K562 (cell line): ENCODE results near the gene SLK. TPM values are rescaled to one million over a fixed set of nuclear protein-coding genes. Genes with fewer than 3 reads are reported as not detected.

ENCODE experiments used
- CHCHD3 ChIP-seq: fragments of 250-450 bp; sonication (Bioruptor Pico); IDR thresholded peaks from 2 replicates; pipeline ENCODE4 v2.1.2; 2022; ENCODE audit warnings: mild to moderate bottlenecking
- NFE2L1 ChIP-seq: fragments of 450-650 bp; IDR thresholded peaks from 2 replicates; pipeline ENCODE4 v1.6.1; 2016; ENCODE audit warnings: missing genetic modification characterization, low read depth, mild to moderate bottlenecking, missing compliant biosample characterization, moderate library complexity, borderline replicate concordance
- NFRKB ChIP-seq: fragments of 450-650 bp; IDR thresholded peaks from 2 replicates; pipeline ENCODE4 v1.6.1; 2016; ENCODE audit warnings: low read depth
- RERE ChIP-seq: sonication (generic); formaldehyde crosslinking; IDR thresholded peaks from 2 replicates; pipeline ENCODE4 v1.8.0; 2023; ENCODE audit warnings: missing genetic modification reagents, mild to moderate bottlenecking, borderline replicate concordance
- REST ChIP-seq, 2 experiments: fragments of 450-650 bp; formaldehyde crosslinking in 1 of 2; IDR thresholded peaks; 2 replicates each; pipeline versions ENCODE4 v1.4.0 to v1.6.1; 2014 to 2020; ENCODE audit warnings: mild to moderate bottlenecking in 2 of 2, borderline replicate concordance in 1 of 2, low read depth in 1 of 2
- RFX7 ChIP-seq: fragments of 250-450 bp; sonication (Bioruptor Pico); IDR thresholded peaks from 2 replicates; pipeline ENCODE4 v1.5.1; 2021; ENCODE audit warnings: mild to moderate bottlenecking
- SMARCA4 ChIP-seq: fragments of 450-650 bp; IDR thresholded peaks from 2 replicates; pipeline ENCODE4 v1.6.1; 2016
- SUPT5H ChIP-seq: fragments of 450-650 bp; IDR thresholded peaks from 2 replicates; pipeline ENCODE4 v1.6.1; 2016
- TARDBP ChIP-seq: fragments of 450-650 bp; IDR thresholded peaks from 2 replicates; pipeline ENCODE4 v1.6.1; 2016
- ZBED1 ChIP-seq: IDR thresholded peaks from 2 replicates; pipeline ENCODE4 v1.6.1; 2014
- ZNF280B ChIP-seq: fragments of 250-450 bp; sonication (Bioruptor Pico); IDR thresholded peaks from 2 replicates; pipeline ENCODE4 v1.5.1; 2021; ENCODE audit warnings: mild to moderate bottlenecking
- ZNF384 ChIP-seq: IDR thresholded peaks from 2 replicates; pipeline ENCODE4 v1.6.1; 2012; ENCODE audit warnings: low read depth, low read length, improper control_type of control experiment
- ZNF717 ChIP-seq: fragments of 250-450 bp; sonication (Bioruptor Pico); IDR thresholded peaks from 2 replicates; pipeline ENCODE4 v1.5.0; 2021
- ZNF77 ChIP-seq: fragments of 250-450 bp; sonication (Bioruptor Pico); IDR thresholded peaks from 2 replicates; pipeline ENCODE4 v1.5.0; 2020
- polyA plus RNA-seq, 8 experiments: library from polyadenylated mRNA; depleted of rRNA in 4 of 8; stranded (reverse) in 5 of 8; unstranded in 3 of 8; fragments of >200 nt; fragmentation: Nextera tagmentation in 2 of 8; fragmentation: Illumina TruSeq in 1 of 8; extraction: Ambion mirVana in 2 of 8; extraction: Trizol in 1 of 8; gene quantifications; 2 replicates each; pipeline versions ENCODE4 v1.2.1 to v1.2.3, GENCODE V29; 2011 to 2014; ENCODE audit warnings: inconsistent platforms in 1 of 8, missing spikeins in 1 of 8
- total RNA-seq, 7 experiments: library from RNA; depleted of rRNA in 6 of 7; stranded (reverse); fragments of >200 nt in 6 of 7; fragmentation: Illumina TruSeq in 2 of 7; extraction: Trizol in 2 of 7; gene quantifications; 2 replicates each; pipeline versions ENCODE4 v1.2.1 to v1.2.3, GENCODE V29; 2011 to 2021; ENCODE audit warnings: low replicate concordance in 1 of 7

Gene SLK
- total and polyA plus RNA-seq, 9 of the 15 experiments (the other 6 are each of a cell fraction or from before 2014, with no cell fraction given) = 8.2 to 40.0 (median 23.4) TPM

GRCh38 chr10:103918053-103918846, 48.7 kb upstream of the SLK start, which contains the start of gene STN1 (continued):
- no peak for TF ChIP-seq REST (IDR thresholded peaks at IDR 0.05; ENCODE audit: borderline replicate concordance)
- no peak for TF ChIP-seq REST (CRISPR knock-in tag; IDR thresholded peaks at IDR 0.05; ENCODE audit: low read depth)
- peak; percentile 74 for TF ChIP-seq SUPT5H
- TF ChIP-seq ZBED1 = no peak
- TF ChIP-seq NFRKB = peak; percentile 36; the same call in 1 of the 2 replicates
- TF ChIP-seq ZNF77 (CRISPR knock-in tag) = no peak
- TF ChIP-seq TARDBP = no peak
- no peak for TF ChIP-seq ZNF717 (CRISPR knock-in tag)
- TF ChIP-seq NFE2L1 (tag) = no peak
- TF ChIP-seq ZNF280B = no peak
- no peak for TF ChIP-seq ZNF384
- TF ChIP-seq RFX7 (CRISPR knock-in tag) = no peak
- TF ChIP-seq SMARCA4 = peak; percentile 27; the same call in 1 of the 2 replicates
- TF ChIP-seq RERE (CRISPR knock-in tag) = no peak
- TF ChIP-seq CHCHD3 = no peak
